ENCODE measurements around the gene PDE3B.
"Not testable (repeated sequence)": the region's sequence is repeated elsewhere in the genome, so short reads cannot be mapped to it uniquely, and the experiment has no call there.

Gene PDE3B

GRCh38 chr11:14764179-14764578 is 120.6 kb downstream of the PDE3B start:
- H3K27ac ChIP-seq: no peak overlapping the region
- no peak for TF ChIP-seq ZFX (IDR thresholded peaks at IDR 0.05)
- no peak for TF ChIP-seq CTCF (conservative IDR thresholded peaks at IDR 0.05)

- TF ChIP-seq CTCF (conservative IDR thresholded peaks at IDR 0.05) (no peak), ZFX (IDR thresholded peaks at IDR 0.05) (no peak)
These were observed 121.2 kb downstream of the PDE3B start for GRCh38 chr11:14764579-14765527.

GRCh38 chr11:14766585-14766984 is 123.0 kb downstream of the PDE3B start:
- no peak overlapping the region for H3K27ac ChIP-seq
- TF ChIP-seq CTCF (conservative IDR thresholded peaks at IDR 0.05): no peak
- no peak for TF ChIP-seq ZFX (IDR thresholded peaks at IDR 0.05)

More at GRCh38 chr11:14764579-14765527, 121.2 kb downstream of the PDE3B start:
- H3K27ac ChIP-seq: no peak overlapping the region

GRCh38 chr11:14768526-14769188 is 125.1 kb downstream of the PDE3B start:
- H3K27ac ChIP-seq: no peak overlapping the region
- TF ChIP-seq CTCF (conservative IDR thresholded peaks at IDR 0.05) (no peak), ZFX (IDR thresholded peaks at IDR 0.05) (no peak)

GRCh38 chr11:14773755-14774154 is 130.2 kb downstream of the PDE3B start:
- peak; percentile 19 for TF ChIP-seq CTCF (conservative IDR thresholded peaks at IDR 0.05)
- no peak for TF ChIP-seq ZFX (IDR thresholded peaks at IDR 0.05)
- no peak overlapping the region for H3K27ac ChIP-seq

GRCh38 chr11:14774721-14775120 is 131.1 kb downstream of the PDE3B start:
- TF ChIP-seq CTCF (conservative IDR thresholded peaks at IDR 0.05) (no peak), ZFX (IDR thresholded peaks at IDR 0.05) (no peak)
- no peak overlapping the region for H3K27ac ChIP-seq

- H3K27ac ChIP-seq: no peak overlapping the region
- TF ChIP-seq ZFX (IDR thresholded peaks at IDR 0.05) (no peak), CTCF (conservative IDR thresholded peaks at IDR 0.05) (no peak)
These were observed 132.3 kb downstream of the PDE3B start for GRCh38 chr11:14775897-14776296.

- not testable (repeated sequence) for H3K27ac ChIP-seq
These were observed 134.9 kb downstream of the PDE3B start for GRCh38 chr11:14778460-14778859.
